Choroid plexus epithelial cell (primary cell): ENCODE data around the gene WBP1.
"Not testable (repeated sequence)": the region's sequence is repeated elsewhere in the genome, so short reads cannot be mapped to it uniquely, and the experiment has no call there.

Source experiments
- DNase-seq: peaks from one replicate; pipeline ENCODE4 v3.0.0-alpha.2; 2010; ENCODE audit warnings: low read depth
- H3K4me3 ChIP-seq: 2 replicates; pipeline ENCODE4 v1.5.1; 2011; ENCODE audit warnings: low read depth, mild to moderate bottlenecking, control low read depth, low read length, moderate library complexity
- TF ChIP-seq, protein P1 (sequence below): conservative IDR thresholded peaks from 2 replicates; pipeline ENCODE4 v1.5.1; 2011; ENCODE audit warnings: low read depth, mild to moderate bottlenecking, control low read depth, inconsistent platforms, low read length, moderate library complexity

The WBP1 gene

DNA sequence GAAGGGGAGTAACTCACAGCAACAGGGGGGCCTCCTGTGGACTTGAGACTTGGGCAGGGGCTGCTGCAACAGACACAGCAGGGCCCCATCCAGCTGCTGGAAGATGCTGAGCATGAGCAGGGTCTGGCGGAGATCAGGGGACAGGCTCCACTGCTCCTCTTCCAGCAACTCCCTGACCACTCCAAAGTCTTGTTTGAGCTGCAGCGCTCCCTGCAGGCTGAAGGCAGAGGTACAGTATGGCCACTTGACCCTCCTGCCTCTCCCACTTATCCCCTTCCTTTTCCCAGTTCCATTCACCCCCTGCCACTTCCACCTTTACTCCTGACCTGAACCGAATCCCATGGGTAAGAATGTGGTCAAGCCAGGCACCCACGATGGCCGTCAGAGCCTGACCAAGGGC, 16.7 kb downstream of the WBP1 start:
- no peak overlapping the region for H3K4me3 ChIP-seq
- no peak for DNase-seq
- TF ChIP-seq, protein P1, sequence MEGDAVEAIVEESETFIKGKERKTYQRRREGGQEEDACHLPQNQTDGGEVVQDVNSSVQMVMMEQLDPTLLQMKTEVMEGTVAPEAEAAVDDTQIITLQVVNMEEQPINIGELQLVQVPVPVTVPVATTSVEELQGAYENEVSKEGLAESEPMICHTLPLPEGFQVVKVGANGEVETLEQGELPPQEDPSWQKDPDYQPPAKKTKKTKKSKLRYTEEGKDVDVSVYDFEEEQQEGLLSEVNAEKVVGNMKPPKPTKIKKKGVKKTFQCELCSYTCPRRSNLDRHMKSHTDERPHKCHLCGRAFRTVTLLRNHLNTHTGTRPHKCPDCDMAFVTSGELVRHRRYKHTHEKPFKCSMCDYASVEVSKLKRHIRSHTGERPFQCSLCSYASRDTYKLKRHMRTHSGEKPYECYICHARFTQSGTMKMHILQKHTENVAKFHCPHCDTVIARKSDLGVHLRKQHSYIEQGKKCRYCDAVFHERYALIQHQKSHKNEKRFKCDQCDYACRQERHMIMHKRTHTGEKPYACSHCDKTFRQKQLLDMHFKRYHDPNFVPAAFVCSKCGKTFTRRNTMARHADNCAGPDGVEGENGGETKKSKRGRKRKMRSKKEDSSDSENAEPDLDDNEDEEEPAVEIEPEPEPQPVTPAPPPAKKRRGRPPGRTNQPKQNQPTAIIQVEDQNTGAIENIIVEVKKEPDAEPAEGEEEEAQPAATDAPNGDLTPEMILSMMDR, result peak; percentile 56

DNA sequence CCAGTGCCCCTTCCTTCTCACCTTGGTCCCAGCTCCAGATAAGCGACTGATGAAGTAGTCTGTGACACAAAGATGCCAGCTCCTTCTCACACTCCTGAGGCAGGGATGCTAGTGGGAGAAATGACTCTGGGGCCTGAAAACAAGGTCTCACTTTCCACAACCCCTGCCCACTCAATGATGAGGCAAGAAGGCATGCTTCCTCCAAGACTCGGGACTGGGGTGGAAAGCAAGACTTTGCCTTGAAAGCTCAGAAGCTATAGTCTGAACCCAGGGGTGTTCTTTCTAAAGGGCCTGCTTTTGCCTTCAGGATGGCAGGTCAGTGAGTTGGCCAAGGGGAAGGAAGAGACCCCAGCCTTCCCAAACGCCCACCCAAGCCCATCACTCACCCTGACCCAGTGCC, 23.2 kb downstream of the WBP1 start:
- no peak for DNase-seq
- TF ChIP-seq, protein P1, result no peak
- peak overlapping the region; percentile 94 for H3K4me3 ChIP-seq

DNA sequence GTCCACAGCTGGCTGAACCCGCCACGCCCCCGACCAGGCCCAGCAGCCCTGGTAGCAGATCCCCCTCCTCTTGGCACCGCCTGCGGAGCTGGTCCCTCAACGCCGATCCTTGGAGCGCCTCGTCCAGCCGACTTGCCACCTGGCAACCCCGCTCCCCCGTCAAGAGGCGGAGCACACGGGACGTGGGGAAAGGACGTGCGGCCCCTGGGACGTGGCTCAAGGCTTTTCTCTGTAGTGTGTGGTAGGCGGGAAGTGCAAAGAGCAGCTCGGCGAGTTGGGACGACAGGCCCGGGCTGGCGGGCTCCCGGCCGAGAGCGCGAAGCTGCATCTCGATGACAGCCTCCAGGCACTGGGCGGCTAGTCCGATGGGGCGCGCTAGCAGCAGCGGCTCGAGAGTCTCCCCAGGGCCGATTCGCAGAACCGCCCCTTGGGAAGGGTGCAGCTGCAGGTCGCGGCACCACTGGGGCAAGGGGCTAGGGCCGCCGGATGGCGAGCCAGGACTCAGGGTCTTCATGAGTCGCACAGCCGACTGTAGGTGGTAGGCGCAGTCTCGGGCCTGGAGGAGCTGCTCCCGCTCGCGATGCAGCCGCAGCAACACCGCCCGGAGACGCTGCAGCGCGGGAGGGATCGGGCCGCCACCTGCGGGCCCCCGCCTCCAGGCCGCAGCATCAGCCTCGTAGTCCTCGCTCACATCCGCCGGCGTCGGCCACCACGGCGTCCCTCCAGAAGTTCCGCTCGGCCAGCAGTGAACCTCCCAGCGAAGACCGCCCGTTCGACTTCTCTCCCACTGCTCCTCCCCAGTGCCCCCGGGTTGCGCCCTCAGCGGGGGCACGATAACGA, 23.9 kb downstream of the WBP1 start:
- DNase-seq, result no peak

DNA sequence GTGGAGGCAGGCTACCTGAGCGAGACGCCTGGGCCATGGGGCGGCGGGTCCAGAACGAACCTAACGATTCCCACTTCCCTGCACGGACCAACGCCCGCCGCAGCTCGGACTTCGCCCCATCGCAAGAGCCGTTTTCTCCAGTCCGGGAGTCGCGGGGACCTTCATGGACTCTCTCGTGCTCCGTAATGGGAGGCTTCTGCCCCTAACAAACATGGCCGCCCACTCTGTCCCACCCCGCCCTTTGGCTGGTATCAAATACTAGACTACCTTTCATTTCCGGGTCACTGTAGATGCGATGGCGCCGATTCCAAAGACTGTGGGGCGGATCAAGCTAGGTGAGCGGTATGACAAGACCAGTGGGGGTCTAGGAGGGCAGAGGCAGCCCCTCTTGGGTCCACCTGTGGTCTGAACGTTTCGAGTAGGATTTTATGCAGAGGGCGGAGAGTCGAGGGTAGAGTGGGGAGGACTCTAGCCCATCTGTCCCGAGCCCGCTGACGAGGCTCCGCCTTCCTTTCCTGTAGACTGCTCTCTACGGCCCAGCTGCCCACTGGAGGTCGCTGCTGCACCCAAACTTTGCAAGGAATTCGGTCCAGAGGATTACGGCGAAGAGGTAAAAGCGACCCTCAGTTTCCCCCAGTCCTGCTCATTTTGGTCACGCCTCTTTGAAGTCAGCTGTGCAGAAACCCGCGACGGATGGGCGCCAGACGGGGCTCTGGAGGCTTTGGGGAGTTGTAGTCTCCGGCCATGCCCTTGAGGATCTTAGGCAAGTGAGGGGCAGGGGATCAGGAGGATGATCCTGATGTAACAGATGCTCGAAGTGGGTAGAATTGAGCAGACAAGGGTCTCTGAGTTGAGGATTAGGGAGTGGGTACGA, 24.8 kb downstream of the WBP1 start, which contains the start of the genes CCDC142 and TTC31:
CCDC142 (minus strand) TSS at position 198 of the 874 bp plus-strand sequence; CDS start at position 37, 161 bp downstream.
TTC31 (plus strand) TSS at position 281 of the 874 bp plus-strand sequence; CDS start at position 296, 15 bp downstream.
- DNase-seq, result peak; percentile 97
- peak within 1 kb of the TSS; percentile 94 for H3K4me3 ChIP-seq
- TF ChIP-seq, protein P1, result peak; percentile 92

More for the DNA sequence above, 23.9 kb downstream of the WBP1 start:
- peak overlapping the region; percentile 94 for H3K4me3 ChIP-seq
- TF ChIP-seq, protein P1, result no peak

DNA sequence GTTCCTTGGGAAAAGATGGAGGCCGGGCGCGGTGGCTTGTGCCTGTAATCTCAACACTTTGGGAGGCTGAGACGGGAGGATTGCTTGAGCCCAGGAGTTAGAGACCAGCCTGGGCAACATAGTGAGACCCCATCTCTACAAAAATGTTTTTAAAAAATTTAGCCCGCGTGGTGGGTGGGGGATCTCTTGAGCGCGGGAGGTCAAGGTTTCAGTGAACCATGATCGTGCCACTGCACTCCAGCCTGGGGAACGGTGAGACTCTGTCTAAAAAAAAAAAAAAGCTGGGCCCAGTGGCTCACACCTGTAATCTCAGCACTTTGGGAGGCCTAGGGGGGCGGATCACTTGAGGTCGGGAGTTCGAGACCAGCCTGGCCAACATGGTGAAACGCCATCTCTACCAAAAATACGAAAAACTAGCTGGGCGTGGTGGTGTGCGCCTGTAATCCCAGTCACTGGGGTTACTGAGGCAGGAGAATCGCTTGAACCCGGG, 25.5 kb downstream of the WBP1 start:
- DNase-seq, result not testable (repeated sequence)
- peak overlapping the region; percentile 94 for H3K4me3 ChIP-seq

DNA sequence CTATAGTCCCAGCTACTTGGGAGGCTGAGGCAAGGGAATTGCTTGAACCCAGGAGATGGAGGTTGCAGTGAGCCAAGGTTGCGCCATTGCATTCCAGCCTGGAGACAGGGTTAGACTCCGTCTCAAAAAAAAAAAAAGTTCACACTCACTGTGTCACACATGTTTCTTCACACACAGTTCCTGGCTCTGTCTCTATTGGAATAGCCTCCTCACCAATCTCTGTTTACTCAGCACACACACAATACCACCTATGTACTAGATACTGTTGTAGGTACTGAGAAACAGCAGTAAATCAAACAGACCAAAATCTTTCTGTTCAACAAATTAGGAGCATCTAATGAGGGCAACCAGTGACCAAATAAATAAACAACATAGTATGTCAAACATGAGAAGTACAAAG, 27.9 kb downstream of the WBP1 start:
- no peak overlapping the region for H3K4me3 ChIP-seq
- TF ChIP-seq, protein P1, result no peak
- no peak for DNase-seq
